HAP-1 (cell line): ENCODE data around the gene CAMK1D.
A peak's percentile ranks its signal among the peaks of the same experiment; 100 is the strongest.

Source experiments
- DNase-seq, 2 experiments: peaks; one replicate each; pipeline ENCODE4 v3.0.0-alpha.2; 2016 to 2020; ENCODE audit warnings: low spot score in 2 of 2
- H3K27me3 ChIP-seq: fragments of 250-450 bp; sonication (Bioruptor Pico); 2 replicates; pipeline ENCODE4 v1.5.1; 2020; ENCODE audit warnings: low read depth, mild to moderate bottlenecking, moderate library complexity
- H3K36me3 ChIP-seq: fragments of 250-450 bp; sonication (Bioruptor Pico); replicated peaks from 2 replicates; pipeline ENCODE4 v1.5.1; 2020; ENCODE audit warnings: mild to moderate bottlenecking
- H3K4me1 ChIP-seq: fragments of 250-450 bp; sonication (Bioruptor Pico); 2 replicates; pipeline ENCODE4 v1.5.1; 2020; ENCODE audit warnings: mild to moderate bottlenecking
- H3K4me3 ChIP-seq: fragments of 250-450 bp; sonication (Bioruptor Pico); 2 replicates; pipeline ENCODE4 v1.5.1; 2020; ENCODE audit warnings: mild to moderate bottlenecking, moderate library complexity
- H3K9me3 ChIP-seq: fragments of 250-450 bp; sonication (Bioruptor Pico); 2 replicates; pipeline ENCODE4 v1.5.1; 2020; ENCODE audit warnings: mild to moderate bottlenecking, moderate library complexity
- in situ Hi-C: fragments of 300-500 bp; cut with MboI; formaldehyde crosslinking; loops from 3 replicates; pipeline ENCODE4 v1.14.3; 2020; ENCODE audit warnings: low sequenced_read_pairs, inconsistent platforms, mixed read lengths

Gene CAMK1D

GRCh38 chr10:12622691-12623090 lies 273.3 kb downstream of the CAMK1D start:
- in situ Hi-C loops: no loop called here
- Histone ChIP-seq H3K27me3 (no peaks in the 10 kb centered on the region), H3K4me3 (no peak overlapping the region), H3K4me1 (peaks cover 10% of the 10 kb centered on the region), H3K36me3 (no peaks in the 10 kb centered on the region), H3K9me3 (no peaks in the 10 kb centered on the region)
- DNase-seq: no peak

GRCh38 chr10:12625393-12626023 lies 276.2 kb downstream of the CAMK1D start:
- in situ Hi-C loops: no loop called here
- H3K36me3 ChIP-seq: no peaks in the 10 kb centered on the region
- H3K27me3 ChIP-seq: no peaks in the 10 kb centered on the region
- H3K4me3 ChIP-seq: no peak overlapping the region
- H3K9me3 ChIP-seq: no peaks in the 10 kb centered on the region
- peaks cover 23% of the 10 kb centered on the region for H3K4me1 ChIP-seq
- peak in 1 of 2 experiments; percentile 59 for DNase-seq

- no peak for DNase-seq
- in situ Hi-C loops: no loop called here
- Histone ChIP-seq H3K9me3 (no peaks in the 10 kb centered on the region), H3K4me1 (peaks cover 23% of the 10 kb centered on the region), H3K4me3 (no peak overlapping the region), H3K27me3 (no peaks in the 10 kb centered on the region), H3K36me3 (no peaks in the 10 kb centered on the region)
Measured at GRCh38 chr10:12628153-12628552, 278.8 kb downstream of the CAMK1D start.

GRCh38 chr10:12628964-12629766 lies 279.8 kb downstream of the CAMK1D start:
- Histone ChIP-seq H3K4me1 (peaks cover 23% of the 10 kb centered on the region), H3K9me3 (no peaks in the 10 kb centered on the region), H3K36me3 (no peaks in the 10 kb centered on the region), H3K27me3 (no peaks in the 10 kb centered on the region), H3K4me3 (peak overlapping the region; percentile 7)
- in situ Hi-C loops: no loop called here
- peak; percentile 78 to 97 for DNase-seq

GRCh38 chr10:12629767-12630165 lies 280.4 kb downstream of the CAMK1D start:
- Histone ChIP-seq H3K9me3 (no peaks in the 10 kb centered on the region), H3K4me1 (peaks cover 23% of the 10 kb centered on the region), H3K27me3 (no peaks in the 10 kb centered on the region), H3K4me3 (no peak overlapping the region), H3K36me3 (no peaks in the 10 kb centered on the region)
- no peak for DNase-seq
- in situ Hi-C loops: no loop called here

- Histone ChIP-seq H3K4me3 (no peak overlapping the region), H3K27me3 (no peaks in the 10 kb centered on the region), H3K36me3 (no peaks in the 10 kb centered on the region), H3K4me1 (peaks cover 17% of the 10 kb centered on the region), H3K9me3 (no peaks in the 10 kb centered on the region)
- in situ Hi-C loops: no loop called here
- DNase-seq: no peak
Measured at GRCh38 chr10:12631216-12631615, 281.9 kb downstream of the CAMK1D start.

GRCh38 chr10:12631787-12632562 lies 282.6 kb downstream of the CAMK1D start:
- DNase-seq: no peak
- Histone ChIP-seq H3K27me3 (no peaks in the 10 kb centered on the region), H3K4me1 (peaks cover 13% of the 10 kb centered on the region), H3K36me3 (no peaks in the 10 kb centered on the region), H3K9me3 (no peaks in the 10 kb centered on the region), H3K4me3 (no peak overlapping the region)
- in situ Hi-C loops: no loop called here

- in situ Hi-C loops: no loop called here
- no peaks in the 10 kb centered on the region for H3K36me3 ChIP-seq
- no peaks in the 10 kb centered on the region for H3K27me3 ChIP-seq
- no peak overlapping the region for H3K4me3 ChIP-seq
- DNase-seq: no peak
- peaks cover 12% of the 10 kb centered on the region for H3K4me1 ChIP-seq
- H3K9me3 ChIP-seq: no peaks in the 10 kb centered on the region
Measured at GRCh38 chr10:12633776-12634620, 284.7 kb downstream of the CAMK1D start.

- no peak for DNase-seq
- H3K4me3 ChIP-seq: no peak overlapping the region
Measured at GRCh38 chr10:12634621-12634931, 285.2 kb downstream of the CAMK1D start.

GRCh38 chr10:12635127-12635541 lies 285.8 kb downstream of the CAMK1D start:
- DNase-seq: no peak
- Histone ChIP-seq H3K4me3 (no peak overlapping the region), H3K36me3 (no peaks in the 10 kb centered on the region), H3K4me1 (peaks cover 5% of the 10 kb centered on the region; the same call in 1 of the 2 replicates), H3K27me3 (no peaks in the 10 kb centered on the region), H3K9me3 (no peaks in the 10 kb centered on the region)
- in situ Hi-C loops: no loop called here

More at GRCh38 chr10:12634621-12634931, 285.2 kb downstream of the CAMK1D start:
- in situ Hi-C loops: no loop called here
- Histone ChIP-seq H3K27me3 (no peaks in the 10 kb centered on the region), H3K4me1 (peaks cover 8% of the 10 kb centered on the region), H3K9me3 (no peaks in the 10 kb centered on the region), H3K36me3 (no peaks in the 10 kb centered on the region)

GRCh38 chr10:12636571-12636970 lies 287.2 kb downstream of the CAMK1D start:
- Histone ChIP-seq H3K36me3 (no peaks in the 10 kb centered on the region), H3K4me3 (no peak overlapping the region), H3K27me3 (no peaks in the 10 kb centered on the region), H3K4me1 (peaks cover 5% of the 10 kb centered on the region; the same call in 1 of the 2 replicates), H3K9me3 (no peaks in the 10 kb centered on the region)
- DNase-seq: no peak
- in situ Hi-C loops: no loop called here

GRCh38 chr10:12637649-12638048 lies 288.3 kb downstream of the CAMK1D start:
- H3K4me3 ChIP-seq: no peak overlapping the region
- H3K4me1 ChIP-seq: peaks cover 5% of the 10 kb centered on the region; the same call in 1 of the 2 replicates
- H3K9me3 ChIP-seq: no peaks in the 10 kb centered on the region
- no peak for DNase-seq
- H3K36me3 ChIP-seq: no peaks in the 10 kb centered on the region
- H3K27me3 ChIP-seq: no peaks in the 10 kb centered on the region
- in situ Hi-C loops: no loop called here

- DNase-seq: peak; percentile 45 to 81
- in situ Hi-C loops: no loop called here
- Histone ChIP-seq H3K27me3 (no peaks in the 10 kb centered on the region), H3K36me3 (no peaks in the 10 kb centered on the region), H3K4me1 (peaks cover 5% of the 10 kb centered on the region; the same call in 1 of the 2 replicates), H3K9me3 (no peaks in the 10 kb centered on the region), H3K4me3 (no peak overlapping the region)
Measured at GRCh38 chr10:12638103-12638502, 288.8 kb downstream of the CAMK1D start.
